ENCODE results near the gene MYLK.

DNA sequence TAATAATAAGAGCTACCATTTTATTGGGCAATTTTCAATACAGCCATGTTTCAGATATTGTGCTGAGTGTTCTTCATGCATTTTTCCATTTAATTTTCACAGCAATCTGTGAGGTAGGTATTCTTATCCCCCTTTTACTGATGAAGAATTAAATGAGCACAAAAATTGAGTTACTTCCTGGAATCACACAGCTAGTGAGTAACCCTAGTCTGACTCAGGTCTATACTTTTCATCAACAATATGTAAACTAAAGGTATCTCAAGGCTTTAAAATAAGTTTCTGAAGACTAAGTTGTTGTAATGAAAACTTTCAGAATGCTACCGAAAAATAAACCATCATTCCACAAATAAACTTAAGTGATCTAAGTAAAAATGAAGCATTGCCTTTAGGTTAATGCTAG lies 321.6 kb downstream of the MYLK start:
- no peak for TF ChIP-seq RCOR1 (conservative IDR thresholded peaks at IDR 0.05; ENCODE audit: low read depth, low read length)
- TF ChIP-seq BCL3 (IDR thresholded peaks at IDR 0.05; ENCODE audit: borderline replicate concordance, insufficient read depth, low read depth, low read length, poor library complexity, severe bottlenecking): no peak
- no peak for TF ChIP-seq FOXM1 (IDR thresholded peaks at IDR 0.05; ENCODE audit: low read depth, low read length)
- no peak for TF ChIP-seq MYC (IDR thresholded peaks at IDR 0.05; ENCODE audit: insufficient read depth, insufficient read length, insufficient replicate concordance, low read length, severe bottlenecking)
- TF ChIP-seq FOXK2 (IDR thresholded peaks at IDR 0.05): no peak
- TF ChIP-seq USF2 (IDR thresholded peaks at IDR 0.05; ENCODE audit: borderline replicate concordance, low read depth, low read length): no peak
- TF ChIP-seq, protein P1, sequence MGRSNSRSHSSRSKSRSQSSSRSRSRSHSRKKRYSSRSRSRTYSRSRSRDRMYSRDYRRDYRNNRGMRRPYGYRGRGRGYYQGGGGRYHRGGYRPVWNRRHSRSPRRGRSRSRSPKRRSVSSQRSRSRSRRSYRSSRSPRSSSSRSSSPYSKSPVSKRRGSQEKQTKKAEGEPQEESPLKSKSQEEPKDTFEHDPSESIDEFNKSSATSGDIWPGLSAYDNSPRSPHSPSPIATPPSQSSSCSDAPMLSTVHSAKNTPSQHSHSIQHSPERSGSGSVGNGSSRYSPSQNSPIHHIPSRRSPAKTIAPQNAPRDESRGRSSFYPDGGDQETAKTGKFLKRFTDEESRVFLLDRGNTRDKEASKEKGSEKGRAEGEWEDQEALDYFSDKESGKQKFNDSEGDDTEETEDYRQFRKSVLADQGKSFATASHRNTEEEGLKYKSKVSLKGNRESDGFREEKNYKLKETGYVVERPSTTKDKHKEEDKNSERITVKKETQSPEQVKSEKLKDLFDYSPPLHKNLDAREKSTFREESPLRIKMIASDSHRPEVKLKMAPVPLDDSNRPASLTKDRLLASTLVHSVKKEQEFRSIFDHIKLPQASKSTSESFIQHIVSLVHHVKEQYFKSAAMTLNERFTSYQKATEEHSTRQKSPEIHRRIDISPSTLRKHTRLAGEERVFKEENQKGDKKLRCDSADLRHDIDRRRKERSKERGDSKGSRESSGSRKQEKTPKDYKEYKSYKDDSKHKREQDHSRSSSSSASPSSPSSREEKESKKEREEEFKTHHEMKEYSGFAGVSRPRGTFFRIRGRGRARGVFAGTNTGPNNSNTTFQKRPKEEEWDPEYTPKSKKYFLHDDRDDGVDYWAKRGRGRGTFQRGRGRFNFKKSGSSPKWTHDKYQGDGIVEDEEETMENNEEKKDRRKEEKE (IDR thresholded peaks at IDR 0.05): no peak
- no peak for TF ChIP-seq POLR2AphosphoS5 (IDR thresholded peaks at IDR 0.05; ENCODE audit: low read length)
- no peak for TF ChIP-seq POLR2A (IDR thresholded peaks at IDR 0.05; ENCODE audit: low read depth, low read length)
